GM23248 (cell line): ENCODE results near the gene EXTL1.

Experiments used
- EZH2 ChIP-seq: fragments of 200-600 bp; sonication (generic); IDR thresholded peaks from 2 replicates; pipeline ENCODE4 v1.6.1; 2018; ENCODE audit warnings: antibody characterized with exemption, mild to moderate bottlenecking; ENCODE audit not compliant: insufficient read depth, poor library complexity, severe bottlenecking
- EZH2phosphoT487 ChIP-seq: fragments of 200-600 bp; sonication (generic); IDR thresholded peaks from 2 replicates; pipeline ENCODE4 v1.6.1; 2018; ENCODE audit warnings: antibody characterized with exemption, moderate library complexity, mild to moderate bottlenecking, low read depth; ENCODE audit not compliant: insufficient read depth

DNA sequence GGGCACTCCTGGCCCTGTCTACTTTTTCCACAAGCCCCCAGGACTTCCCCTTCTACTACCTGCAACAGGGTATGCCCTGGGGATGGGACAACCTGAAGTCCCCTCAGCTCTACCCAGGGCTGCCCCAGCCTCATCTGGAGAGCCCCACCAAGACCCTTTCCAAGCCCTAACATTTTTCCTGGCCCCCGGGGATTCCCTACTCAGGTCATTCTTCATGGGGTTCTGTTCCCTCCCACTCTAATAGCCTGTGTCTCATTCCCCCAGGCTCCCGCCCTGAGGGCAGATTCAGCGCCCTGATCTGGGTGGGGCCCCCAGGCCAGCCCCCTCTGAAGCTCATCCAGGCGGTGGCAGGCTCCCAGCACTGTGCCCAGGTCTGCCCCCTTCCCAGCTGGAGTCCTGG is 9.6 kb downstream of the EXTL1 start:
- no peak for TF ChIP-seq EZH2
- TF ChIP-seq EZH2phosphoT487, result no peak
